Gastrocnemius medialis (tissue), 4 donors: ENCODE data around the gene KLK2. TPM values are rescaled to one million over a fixed set of nuclear protein-coding genes. Genes with fewer than 3 reads are reported as not detected.

Source experiments
- ATAC-seq, 2 donors: fragments of 150-250 bp; one replicate each; pipeline ENCODE4 v1.9.1; 2016
- DNase-seq, 2 donors: peaks; one replicate each; pipeline ENCODE4 v3.0.0-alpha.2; 2019
- H3K27ac ChIP-seq, 4 donors: fragments of 200-600 bp; sonication (generic); 1 replicate in 1 of 4; 2 replicates in 3 of 4; pipeline ENCODE4 v1.5.1; 2016 to 2018; ENCODE audit warnings: mild to moderate bottlenecking in 2 of 4, moderate library complexity in 1 of 4
- H3K27me3 ChIP-seq, 3 donors: fragments of 200-600 bp; sonication (generic) in 2 of 3; 1 replicate in 1 of 3; 2 replicates in 2 of 3; pipeline versions ENCODE4 v1.5.1 to v1.6.0; 2016 to 2019; ENCODE audit warnings: mild to moderate bottlenecking in 1 of 3, moderate library complexity in 1 of 3
- H3K36me3 ChIP-seq, 2 donors: fragments of 200-600 bp; sonication (generic) in 1 of 2; one replicate each; pipeline ENCODE4 v1.5.1; 2017 to 2018
- H3K4me1 ChIP-seq, 2 donors: fragments of 200-600 bp; sonication (generic) in 1 of 2; one replicate each; pipeline ENCODE4 v1.5.1; 2016 to 2017; ENCODE audit warnings: mild to moderate bottlenecking in 2 of 2
- H3K4me3 ChIP-seq, 4 donors: fragments of 200-600 bp; sonication (generic) in 3 of 4; 1 replicate in 1 of 4; 2 replicates in 3 of 4; pipeline ENCODE4 v1.5.1; 2016 to 2019; ENCODE audit warnings: mild to moderate bottlenecking in 2 of 4
- H3K9me3 ChIP-seq, 3 donors: fragments of 200-600 bp; sonication (generic) in 2 of 3; 1 replicate in 1 of 3; 2 replicates in 2 of 3; pipeline ENCODE4 v1.5.1; 2016 to 2019
- POLR2A ChIP-seq, 2 donors: fragments of 450-650 bp; IDR thresholded peaks; one replicate each; pipeline ENCODE4 v1.6.1; 2017; ENCODE audit warnings: antibody characterized with exemption in 2 of 2, mild to moderate bottlenecking in 2 of 2, moderate library complexity in 2 of 2
- in situ Hi-C, 4 donors: fragments of 200-750 bp; cut with MboI; loops; one replicate each; pipeline versions ENCODE4 v1.15.0 to v1.8.0; 2017; ENCODE audit warnings: low sequenced_read_pairs in 4 of 4
- intact Hi-C: fragments of 100-400 bp; cut with DNase I; formaldehyde crosslinking; loops from one replicate; pipeline ENCODE4 v1.15.1; 2023; ENCODE audit warnings: low total_unique reads
- total RNA-seq, 4 donors: library from RNA; depleted of rRNA; stranded (reverse); fragments of >200 nt; gene quantifications; one replicate each; pipeline versions ENCODE4 v1.1.0 to v1.2.3, GENCODE V29; 2016
- TF ChIP-seq, protein P1 (sequence below), 5 experiments: fragments of 450-650 bp in 3 of 5; fragments of 200-600 bp in 2 of 5; sonication (generic) in 2 of 5; IDR thresholded peaks in 4 of 5; conservative IDR thresholded peaks in 1 of 5; 1 replicate in 4 of 5; 2 replicates in 1 of 5; pipeline ENCODE4 v1.5.1; 2016 to 2019; ENCODE audit warnings: antibody characterized with exemption in 5 of 5, mild to moderate bottlenecking in 3 of 5, moderate library complexity in 3 of 5

Gene KLK2
- not detected for total RNA-seq

DNA sequence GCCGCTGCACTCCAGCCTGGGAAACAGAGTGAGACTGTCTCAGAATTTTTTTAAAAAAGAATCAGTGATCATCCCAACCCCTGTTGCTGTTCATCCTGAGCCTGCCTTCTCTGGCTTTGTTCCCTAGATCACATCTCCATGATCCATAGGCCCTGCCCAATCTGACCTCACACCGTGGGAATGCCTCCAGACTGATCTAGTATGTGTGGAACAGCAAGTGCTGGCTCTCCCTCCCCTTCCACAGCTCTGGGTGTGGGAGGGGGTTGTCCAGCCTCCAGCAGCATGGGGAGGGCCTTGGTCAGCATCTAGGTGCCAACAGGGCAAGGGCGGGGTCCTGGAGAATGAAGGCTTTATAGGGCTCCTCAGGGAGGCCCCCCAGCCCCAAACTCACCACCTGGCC lies at the start of gene KLK2:
KLK2 (plus strand) TSS at position 384 of the 400 bp plus-strand sequence. CDS start 35 bp downstream, outside the sequence.
- TF ChIP-seq, protein P1, sequence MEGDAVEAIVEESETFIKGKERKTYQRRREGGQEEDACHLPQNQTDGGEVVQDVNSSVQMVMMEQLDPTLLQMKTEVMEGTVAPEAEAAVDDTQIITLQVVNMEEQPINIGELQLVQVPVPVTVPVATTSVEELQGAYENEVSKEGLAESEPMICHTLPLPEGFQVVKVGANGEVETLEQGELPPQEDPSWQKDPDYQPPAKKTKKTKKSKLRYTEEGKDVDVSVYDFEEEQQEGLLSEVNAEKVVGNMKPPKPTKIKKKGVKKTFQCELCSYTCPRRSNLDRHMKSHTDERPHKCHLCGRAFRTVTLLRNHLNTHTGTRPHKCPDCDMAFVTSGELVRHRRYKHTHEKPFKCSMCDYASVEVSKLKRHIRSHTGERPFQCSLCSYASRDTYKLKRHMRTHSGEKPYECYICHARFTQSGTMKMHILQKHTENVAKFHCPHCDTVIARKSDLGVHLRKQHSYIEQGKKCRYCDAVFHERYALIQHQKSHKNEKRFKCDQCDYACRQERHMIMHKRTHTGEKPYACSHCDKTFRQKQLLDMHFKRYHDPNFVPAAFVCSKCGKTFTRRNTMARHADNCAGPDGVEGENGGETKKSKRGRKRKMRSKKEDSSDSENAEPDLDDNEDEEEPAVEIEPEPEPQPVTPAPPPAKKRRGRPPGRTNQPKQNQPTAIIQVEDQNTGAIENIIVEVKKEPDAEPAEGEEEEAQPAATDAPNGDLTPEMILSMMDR (IDR thresholded peaks at IDR 0.05 in 4 of 5, conservative IDR thresholded peaks at IDR 0.05 in 1 of 5), result no peak
- TF ChIP-seq POLR2A (IDR thresholded peaks at IDR 0.05), result no peak
- intact Hi-C loops (no loop called here), in situ Hi-C loops (no loop called here)
- Histone ChIP-seq H3K4me1 (no peaks in the 10 kb centered on the region), H3K36me3 (no peaks in the 10 kb centered on the region), H3K27ac (no peak within 1 kb of the TSS), H3K4me3 (no peak within 1 kb of the TSS), H3K27me3 (peaks cover 0 to 4% (median 3%) of the 10 kb centered on the region in 3 donors), H3K9me3 (no peaks in the 10 kb centered on the region)
- ATAC-seq (no peak), DNase-seq (no peak)

DNA sequence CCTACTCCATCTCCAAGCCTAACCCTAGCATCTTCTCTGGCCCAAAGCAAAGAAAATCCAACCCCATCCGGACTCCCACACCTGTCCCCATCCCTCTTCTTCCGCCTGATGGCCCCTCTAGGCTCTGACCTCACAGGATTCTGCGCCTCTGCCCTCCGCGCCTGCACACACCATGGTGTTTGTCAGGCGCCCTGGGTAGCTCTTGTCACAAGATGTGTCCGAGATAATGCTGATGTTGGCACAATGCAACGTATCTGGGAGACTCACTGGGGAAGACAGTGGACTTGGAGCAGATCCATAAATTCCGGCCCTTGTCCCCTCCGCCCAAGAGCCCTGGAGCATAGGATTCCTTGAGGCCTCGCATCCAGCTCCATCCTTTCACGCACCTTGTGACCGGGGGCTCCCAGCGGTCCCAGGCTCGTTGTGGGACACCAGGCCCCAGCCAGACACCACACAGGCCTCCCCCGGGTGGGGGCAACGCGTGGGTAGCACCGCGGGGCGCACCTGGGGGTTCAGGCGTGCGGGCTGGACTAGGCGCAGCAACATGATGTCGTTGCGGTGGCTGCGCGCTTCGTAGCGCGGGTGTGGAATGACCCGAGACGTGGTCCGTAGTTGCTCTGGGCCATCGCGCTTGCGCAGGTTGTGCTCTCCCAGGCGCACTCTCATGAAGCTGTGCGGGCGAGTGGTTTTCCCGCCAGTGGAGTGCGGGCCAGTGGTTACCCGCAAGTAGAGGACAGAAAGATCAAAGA lies 46.6 kb upstream of the KLK2 start:
- Histone ChIP-seq H3K36me3 (no peaks in the 10 kb centered on the region), H3K27ac (no peak overlapping the region), H3K4me1 (no peaks in the 10 kb centered on the region), H3K27me3 (peaks cover 6 to 15% (median 11%) of the 10 kb centered on the region in 3 donors), H3K4me3 (no peak overlapping the region), H3K9me3 (no peaks in the 10 kb centered on the region)
- TF ChIP-seq POLR2A (IDR thresholded peaks at IDR 0.05), result no peak
- no peak for DNase-seq
- in situ Hi-C loops, result no loop called here
- intact Hi-C loops, result no loop called here
- ATAC-seq, result no peak

DNA sequence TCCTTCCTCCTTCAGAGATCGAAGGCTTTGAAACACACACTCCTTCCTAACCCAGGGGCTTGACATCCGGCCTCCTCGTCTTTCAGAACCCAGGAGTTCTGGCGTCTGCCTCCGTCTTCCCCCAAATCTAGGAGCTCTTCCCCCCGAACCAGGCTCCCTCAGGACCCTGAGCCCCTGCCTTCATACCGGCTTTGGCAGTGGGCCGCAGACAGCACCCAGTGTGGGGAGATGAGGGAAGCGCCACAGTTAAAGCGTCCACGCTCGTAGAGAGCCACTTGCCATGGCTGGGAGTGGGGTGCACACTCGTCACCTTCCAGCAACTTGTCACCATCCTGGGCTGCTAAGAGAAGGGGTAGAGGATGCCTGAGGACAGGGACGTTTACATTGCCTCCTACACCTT lies 45.8 kb upstream of the KLK2 start:
- no peak for TF ChIP-seq POLR2A (IDR thresholded peaks at IDR 0.05)
- TF ChIP-seq, protein P1 (IDR thresholded peaks at IDR 0.05 in 4 of 5, conservative IDR thresholded peaks at IDR 0.05 in 1 of 5), result no peak
- Histone ChIP-seq H3K27me3 (peaks cover 0 to 8% (median 6%) of the 10 kb centered on the region in 3 donors), H3K27ac (no peak overlapping the region), H3K9me3 (no peaks in the 10 kb centered on the region), H3K4me3 (no peak overlapping the region), H3K36me3 (no peaks in the 10 kb centered on the region), H3K4me1 (no peaks in the 10 kb centered on the region)
- DNase-seq (no peak), ATAC-seq (no peak)
- intact Hi-C loops, result no loop called here
- in situ Hi-C loops, result no loop called here

DNA sequence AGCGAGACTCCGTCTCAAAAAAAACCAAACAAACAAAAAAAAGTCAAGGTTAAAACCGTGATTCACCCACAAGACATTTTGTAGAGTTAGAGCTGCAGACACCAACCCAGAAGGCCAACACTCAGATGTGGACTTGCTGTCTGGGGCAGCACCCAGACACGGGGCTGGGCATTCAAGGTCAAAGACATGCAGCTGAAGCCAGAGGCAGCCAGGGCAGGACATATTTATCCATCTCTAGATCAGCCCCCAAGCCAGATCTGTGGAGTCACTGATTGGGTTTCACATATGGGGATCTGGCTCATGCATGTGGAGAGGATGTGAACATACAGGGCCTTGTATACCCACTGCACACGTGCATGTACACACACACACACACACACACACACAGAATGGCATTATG lies 43.4 kb upstream of the KLK2 start:
- in situ Hi-C loops (no loop called here), intact Hi-C loops (no loop called here)
- TF ChIP-seq, protein P1 (IDR thresholded peaks at IDR 0.05 in 4 of 5, conservative IDR thresholded peaks at IDR 0.05 in 1 of 5), result no peak
- no peak for TF ChIP-seq POLR2A (IDR thresholded peaks at IDR 0.05)
- Histone ChIP-seq H3K4me1 (no peaks in the 10 kb centered on the region), H3K9me3 (no peaks in the 10 kb centered on the region), H3K36me3 (no peaks in the 10 kb centered on the region), H3K4me3 (no peak overlapping the region), H3K27ac (no peak overlapping the region), H3K27me3 (peaks cover 3 to 20% (median 4%) of the 10 kb centered on the region in 3 donors)
- no peak for DNase-seq
- no peak for ATAC-seq

DNA sequence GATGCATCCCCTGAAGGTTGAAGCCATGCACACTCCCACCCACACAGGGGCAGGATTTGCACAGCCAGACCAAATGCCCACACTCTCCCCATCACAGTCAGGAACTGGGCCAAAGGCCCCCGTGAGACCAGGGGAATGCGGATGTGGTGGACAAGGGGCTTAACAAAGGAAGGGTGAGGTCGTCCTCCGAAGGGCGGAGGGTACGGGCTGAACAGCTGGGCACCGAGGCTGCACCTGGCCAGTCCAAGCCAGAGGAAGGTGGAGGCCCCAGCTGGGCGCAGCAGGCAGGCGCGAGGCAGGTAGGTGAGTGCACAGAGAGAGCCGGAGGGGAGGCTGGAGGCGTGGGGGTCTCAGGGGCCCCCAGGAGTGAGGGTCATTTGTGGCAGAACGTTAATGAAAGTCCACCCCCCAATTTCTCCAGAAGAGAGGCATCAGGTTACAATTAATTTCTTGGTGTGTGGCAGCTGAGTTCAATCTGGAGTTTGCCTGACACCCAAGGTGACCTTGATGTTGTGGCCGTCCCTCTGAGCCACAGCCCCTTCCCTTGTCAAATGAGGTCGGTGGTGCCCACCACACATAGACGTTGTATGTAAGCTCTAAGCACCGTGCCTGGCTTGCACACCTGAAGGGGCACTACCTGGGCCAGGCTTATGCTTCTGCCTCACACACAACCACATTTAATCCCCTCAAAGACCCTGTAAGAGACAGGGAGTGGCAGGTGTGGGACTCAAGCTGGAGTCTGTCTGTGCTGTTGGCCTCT lies 42.8 kb upstream of the KLK2 start:
- Histone ChIP-seq H3K9me3 (no peaks in the 10 kb centered on the region), H3K4me1 (no peaks in the 10 kb centered on the region), H3K27ac (no peak overlapping the region), H3K36me3 (no peaks in the 10 kb centered on the region), H3K4me3 (no peak overlapping the region), H3K27me3 (peaks cover 7 to 26% (median 10%) of the 10 kb centered on the region in 3 donors)
- intact Hi-C loops, result no loop called here
- ATAC-seq, result no peak
- no peak for DNase-seq
- no peak for TF ChIP-seq POLR2A (IDR thresholded peaks at IDR 0.05)
- TF ChIP-seq, protein P1 (IDR thresholded peaks at IDR 0.05 in 4 of 5, conservative IDR thresholded peaks at IDR 0.05 in 1 of 5), result no peak
- in situ Hi-C loops, result no loop called here
